Measurements from ENCODE around the gene ZNF740.

The ZNF740 gene

GRCh38 chr12:53193985-53194716, 13.6 kb downstream of the ZNF740 start:
- H3K36me3 Mint-ChIP-seq (ENCODE audit: low read depth): no peaks in the 10 kb centered on the region
- no peak for DNase-seq
- peaks cover 33% of the 10 kb centered on the region for H3K27me3 Mint-ChIP-seq (ENCODE audit: low read depth, poor library complexity)
- H3K27ac Mint-ChIP-seq: no peak overlapping the region
- no peaks in the 10 kb centered on the region for H3K4me1 Mint-ChIP-seq
- H3K4me3 Mint-ChIP-seq: no peak overlapping the region
- H3K9me3 Mint-ChIP-seq: no peaks in the 10 kb centered on the region
- TF ChIP-seq CTCF (IDR thresholded peaks at IDR 0.05): no peak

- DNase-seq: no peak
- Mint-ChIP-seq H3K36me3 (ENCODE audit: low read depth) (no peaks in the 10 kb centered on the region), H3K27ac (no peak overlapping the region), H3K27me3 (ENCODE audit: low read depth, poor library complexity) (peaks cover 38% of the 10 kb centered on the region), H3K4me3 (no peak overlapping the region), H3K9me3 (no peaks in the 10 kb centered on the region), H3K4me1 (no peaks in the 10 kb centered on the region)
- TF ChIP-seq CTCF (IDR thresholded peaks at IDR 0.05): no peak
Observed at GRCh38 chr12:53194973-53195372, 14.5 kb downstream of the ZNF740 start.

DNA sequence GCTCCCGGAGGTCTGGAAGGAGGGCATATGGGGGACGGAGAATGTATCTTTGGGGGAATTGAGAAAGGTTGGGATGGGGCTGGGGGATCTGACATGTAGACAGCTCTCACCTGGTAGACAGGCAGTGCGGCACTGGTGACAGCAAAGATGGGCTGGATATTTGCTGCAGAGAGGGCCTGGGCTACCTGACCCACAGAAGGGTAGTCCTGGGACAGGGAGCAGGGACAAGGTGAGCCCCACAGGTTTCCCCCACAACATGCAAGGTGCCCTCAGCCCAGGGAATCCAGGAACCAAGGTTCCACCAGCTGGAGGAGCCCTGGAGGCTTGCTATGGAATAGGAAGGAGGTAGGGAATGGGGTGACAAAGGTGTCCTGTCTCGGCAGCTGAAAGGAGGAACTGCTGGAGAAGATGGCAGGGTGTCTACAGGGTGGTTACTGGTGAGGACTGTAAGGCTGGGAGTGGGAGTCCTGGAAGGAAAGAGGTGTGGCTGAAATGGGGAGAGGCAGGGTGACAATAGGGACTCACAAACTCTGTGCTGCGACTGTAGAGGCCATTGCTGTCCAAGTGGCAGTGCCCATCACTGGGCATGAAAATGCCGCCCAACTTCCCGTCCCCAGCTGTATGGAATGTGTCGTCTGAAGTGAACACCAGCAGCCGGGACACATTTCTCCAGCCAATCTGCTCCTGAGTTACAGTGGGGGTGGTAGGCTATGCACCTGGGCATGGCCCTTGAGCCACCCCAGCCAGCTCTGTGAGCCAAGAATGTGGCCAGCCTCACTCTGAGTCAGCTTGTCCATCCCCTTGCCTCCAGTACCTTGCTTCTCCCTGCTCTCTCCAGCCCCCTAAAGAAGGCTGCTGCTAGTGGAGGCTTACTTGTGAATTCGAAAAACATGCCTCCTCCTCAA, 15.2 kb downstream of the ZNF740 start:
- peaks cover 46% of the 10 kb centered on the region for H3K27me3 Mint-ChIP-seq (ENCODE audit: low read depth, poor library complexity)
- DNase-seq: no peak
- no peak overlapping the region for H3K4me3 Mint-ChIP-seq
- H3K4me1 Mint-ChIP-seq: no peaks in the 10 kb centered on the region
- TF ChIP-seq CTCF (IDR thresholded peaks at IDR 0.05): no peak
- H3K36me3 Mint-ChIP-seq (ENCODE audit: low read depth): no peaks in the 10 kb centered on the region
- no peaks in the 10 kb centered on the region for H3K9me3 Mint-ChIP-seq
- H3K27ac Mint-ChIP-seq: no peak overlapping the region

GRCh38 chr12:53196486-53196885, 16.0 kb downstream of the ZNF740 start:
- H3K27me3 Mint-ChIP-seq (ENCODE audit: low read depth, poor library complexity): peaks cover 47% of the 10 kb centered on the region
- TF ChIP-seq CTCF (IDR thresholded peaks at IDR 0.05): no peak
- H3K4me3 Mint-ChIP-seq: no peak overlapping the region
- no peak overlapping the region for H3K27ac Mint-ChIP-seq
- H3K9me3 Mint-ChIP-seq: no peaks in the 10 kb centered on the region
- no peak for DNase-seq
- H3K36me3 Mint-ChIP-seq (ENCODE audit: low read depth): no peaks in the 10 kb centered on the region
- H3K4me1 Mint-ChIP-seq: peaks cover 5% of the 10 kb centered on the region

DNA sequence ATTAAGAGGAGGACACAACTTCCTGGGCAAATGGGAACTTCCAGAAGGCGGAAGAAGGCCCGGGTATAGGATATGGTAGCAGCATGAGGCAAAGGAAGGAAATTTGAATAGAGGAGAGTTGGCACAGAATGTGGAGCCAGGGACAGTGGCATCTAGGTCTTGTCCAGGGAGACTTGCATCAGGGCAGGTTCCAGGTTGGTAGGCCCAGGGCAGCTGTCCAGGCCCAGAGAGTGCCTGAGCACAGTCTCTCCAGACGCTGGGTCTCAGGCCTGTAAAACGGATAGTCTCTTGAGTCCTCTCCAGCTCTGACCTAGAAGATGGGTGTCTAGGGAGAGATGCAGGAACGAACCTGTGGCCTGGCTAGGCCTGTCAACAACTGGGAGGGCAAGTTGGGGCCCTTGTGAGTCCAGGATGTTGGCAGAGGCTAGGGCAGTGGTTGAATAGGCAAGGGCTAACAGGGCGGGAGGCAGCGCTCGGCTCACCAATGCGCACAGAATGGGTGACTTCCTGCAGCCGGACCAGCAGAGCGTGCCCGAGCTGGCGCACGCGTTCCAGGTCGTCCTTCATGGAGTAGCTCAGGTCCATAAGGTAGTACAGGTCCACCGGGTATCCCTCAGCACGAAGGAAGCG, 16.6 kb downstream of the ZNF740 start:
- no peaks in the 10 kb centered on the region for H3K36me3 Mint-ChIP-seq (ENCODE audit: low read depth)
- no peaks in the 10 kb centered on the region for H3K9me3 Mint-ChIP-seq
- peaks cover 5% of the 10 kb centered on the region for H3K4me1 Mint-ChIP-seq
- peaks cover 52% of the 10 kb centered on the region for H3K27me3 Mint-ChIP-seq (ENCODE audit: low read depth, poor library complexity)
- TF ChIP-seq CTCF (IDR thresholded peaks at IDR 0.05): no peak
- DNase-seq: no peak
- peak overlapping the region; percentile 25 for H3K27ac Mint-ChIP-seq
- H3K4me3 Mint-ChIP-seq: no peak overlapping the region
